Activated CD4-positive, alpha-beta T cell treated with anti-CD3 and anti-CD28 coated beads, Interleukin-2, amount 50 U/mL, for 4 hours (primary cell): ENCODE data around the gene RPP25L.

ENCODE experiments used
- DNase-seq, 2 experiments: peaks; one replicate each; pipeline ENCODE4 v3.0.0-alpha.2; 2020

Gene RPP25L

GRCh38 chr9:34637356-34638137 lies 25.6 kb upstream of the RPP25L start, which contains the start of gene SIGMAR1:
Gene SIGMAR1, minus strand, starts transcription at chr9:34637787. Its CDS starts 90 bp downstream, at chr9:34637697.
- DNase-seq: peak; percentile 89 to 90

- no peak for DNase-seq
Observed at GRCh38 chr9:34636791-34637355, 25.0 kb upstream of the RPP25L start.

- DNase-seq: no peak
Observed at GRCh38 chr9:34635556-34635955, 23.7 kb upstream of the RPP25L start.

GRCh38 chr9:34634551-34635248 lies 22.8 kb upstream of the RPP25L start:
- DNase-seq: no peak

GRCh38 chr9:34633851-34634550 lies 22.1 kb upstream of the RPP25L start:
- DNase-seq: peak; percentile 73 to 75

- no peak for DNase-seq
Observed at GRCh38 chr9:34633166-34633565, 21.3 kb upstream of the RPP25L start.

GRCh38 chr9:34630402-34631154 lies 18.7 kb upstream of the RPP25L start:
- DNase-seq: no peak

GRCh38 chr9:34629491-34629808 lies 17.6 kb upstream of the RPP25L start:
- DNase-seq: no peak

- DNase-seq: peak; percentile 41 to 42
Observed at GRCh38 chr9:34628656-34629490, 17.0 kb upstream of the RPP25L start, which contains the start of gene ARID3C. Gene ARID3C, minus strand, starts transcription at chr9:34629066. Its CDS starts 1,052 bp downstream, at chr9:34628014.

- no peak for DNase-seq
Observed at GRCh38 chr9:34627716-34628655, 16.1 kb upstream of the RPP25L start.

GRCh38 chr9:34625186-34625486 lies 13.2 kb upstream of the RPP25L start:
- DNase-seq: no peak

- DNase-seq: no peak
Observed at GRCh38 chr9:34624475-34625185, 12.7 kb upstream of the RPP25L start.

GRCh38 chr9:34623374-34624235 lies 11.7 kb upstream of the RPP25L start:
- no peak for DNase-seq

GRCh38 chr9:34620061-34620994 lies 8.4 kb upstream of the RPP25L start, which contains the start of gene DCTN3:
Gene DCTN3, minus strand, starts transcription at chr9:34620495. Its CDS starts 31 bp downstream, at chr9:34620464.
- peak; percentile 86 to 88 for DNase-seq

GRCh38 chr9:34615132-34615531 lies 3.2 kb upstream of the RPP25L start:
- no peak for DNase-seq

GRCh38 chr9:34612788-34613390 lies 992 bp upstream of the RPP25L start:
- DNase-seq: peak; percentile 50 to 54

GRCh38 chr9:34611251-34611810 lies 566 bp downstream of the RPP25L start:
- no peak for DNase-seq
